Fibroblast of pulmonary artery (primary cell): ENCODE results near the gene DLG5.

Source experiments
- DNase-seq: peaks from one replicate; pipeline ENCODE4 v3.0.0-alpha.2; 2010; ENCODE audit warnings: low read depth
- H3K4me3 ChIP-seq: replicated peaks from 2 replicates; pipeline ENCODE4 v1.5.1; 2011; ENCODE audit warnings: low read depth, mild to moderate bottlenecking, control low read depth, low read length, moderate library complexity
- TF ChIP-seq, protein P1 (sequence below): IDR thresholded peaks from 2 replicates; pipeline ENCODE4 v1.5.1; 2011; ENCODE audit warnings: mild to moderate bottlenecking, control low read depth, low read length, inconsistent platforms; ENCODE audit errors: missing control alignments

Gene DLG5

GRCh38 chr10:77861366-77861765 lies 65.2 kb downstream of the DLG5 start:
- TF ChIP-seq, protein P1, sequence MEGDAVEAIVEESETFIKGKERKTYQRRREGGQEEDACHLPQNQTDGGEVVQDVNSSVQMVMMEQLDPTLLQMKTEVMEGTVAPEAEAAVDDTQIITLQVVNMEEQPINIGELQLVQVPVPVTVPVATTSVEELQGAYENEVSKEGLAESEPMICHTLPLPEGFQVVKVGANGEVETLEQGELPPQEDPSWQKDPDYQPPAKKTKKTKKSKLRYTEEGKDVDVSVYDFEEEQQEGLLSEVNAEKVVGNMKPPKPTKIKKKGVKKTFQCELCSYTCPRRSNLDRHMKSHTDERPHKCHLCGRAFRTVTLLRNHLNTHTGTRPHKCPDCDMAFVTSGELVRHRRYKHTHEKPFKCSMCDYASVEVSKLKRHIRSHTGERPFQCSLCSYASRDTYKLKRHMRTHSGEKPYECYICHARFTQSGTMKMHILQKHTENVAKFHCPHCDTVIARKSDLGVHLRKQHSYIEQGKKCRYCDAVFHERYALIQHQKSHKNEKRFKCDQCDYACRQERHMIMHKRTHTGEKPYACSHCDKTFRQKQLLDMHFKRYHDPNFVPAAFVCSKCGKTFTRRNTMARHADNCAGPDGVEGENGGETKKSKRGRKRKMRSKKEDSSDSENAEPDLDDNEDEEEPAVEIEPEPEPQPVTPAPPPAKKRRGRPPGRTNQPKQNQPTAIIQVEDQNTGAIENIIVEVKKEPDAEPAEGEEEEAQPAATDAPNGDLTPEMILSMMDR, result no peak
- no peak for DNase-seq
- H3K4me3 ChIP-seq, result no peak overlapping the region

DNA sequence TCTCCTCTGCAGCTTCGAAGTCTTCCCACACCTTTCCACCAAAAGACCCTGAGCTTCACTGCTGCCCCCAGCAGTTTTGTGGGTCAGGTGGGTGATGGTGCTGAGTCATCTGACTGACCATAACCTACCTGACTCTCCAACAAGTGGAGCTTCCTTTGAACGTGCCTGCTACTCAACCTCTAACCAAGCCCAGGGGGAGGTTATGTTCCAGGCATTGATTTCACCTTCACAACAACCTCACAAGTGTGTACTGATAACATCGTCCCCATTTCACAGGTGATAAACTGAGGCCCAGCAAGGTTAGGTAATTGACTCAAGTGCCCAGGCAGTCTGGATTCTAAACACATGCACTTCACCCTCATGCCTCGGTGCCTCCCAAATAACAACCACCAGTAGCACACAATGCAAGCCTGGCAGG lies 66.7 kb downstream of the DLG5 start:
- TF ChIP-seq, protein P1, result no peak
- DNase-seq, result no peak
- no peak overlapping the region for H3K4me3 ChIP-seq

GRCh38 chr10:77859200-77859864 lies 67.2 kb downstream of the DLG5 start:
- DNase-seq, result no peak
- no peak overlapping the region for H3K4me3 ChIP-seq
- TF ChIP-seq, protein P1, result no peak

- H3K4me3 ChIP-seq, result no peak overlapping the region
- TF ChIP-seq, protein P1, result no peak
- no peak for DNase-seq
Measured at GRCh38 chr10:77857272-77857671, 69.3 kb downstream of the DLG5 start.

GRCh38 chr10:77856566-77856965 lies 70.0 kb downstream of the DLG5 start:
- no peak for DNase-seq
- H3K4me3 ChIP-seq, result no peak overlapping the region
- TF ChIP-seq, protein P1, result no peak

DNA sequence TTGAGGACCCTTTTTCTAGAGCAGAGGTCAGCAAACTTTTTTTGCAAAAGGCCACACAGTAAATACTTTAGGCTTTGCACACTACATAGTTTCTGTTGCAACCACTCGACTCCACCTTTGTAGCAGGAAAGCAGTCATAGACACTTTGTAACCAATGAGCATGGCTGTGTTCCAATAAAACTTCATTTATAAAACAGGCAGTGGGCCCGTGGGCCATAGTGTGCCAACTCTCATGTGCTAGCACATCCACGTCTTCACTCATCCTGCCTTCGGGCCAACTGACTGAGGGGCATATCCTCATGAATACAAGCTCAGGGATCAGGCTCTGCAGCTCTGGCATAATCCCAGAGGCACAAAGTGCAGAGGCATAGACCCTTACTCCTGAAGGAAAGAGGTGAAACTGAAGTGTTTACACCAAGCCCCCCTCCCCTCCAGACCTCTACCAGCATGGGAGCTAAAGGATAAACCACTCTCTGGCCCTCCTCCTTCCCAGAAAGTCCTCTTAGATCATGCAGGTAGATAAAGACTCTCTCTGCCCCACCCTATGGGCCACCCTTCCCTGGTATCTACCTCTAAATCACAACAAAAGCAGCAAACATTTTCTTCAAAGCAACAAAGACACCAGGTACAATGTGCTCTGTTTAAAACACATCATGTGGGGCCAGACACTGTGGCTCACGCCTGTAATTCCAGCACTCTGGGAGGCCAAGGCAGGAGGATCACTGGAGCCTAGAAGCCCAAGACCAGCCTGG lies 71.0 kb downstream of the DLG5 start:
- TF ChIP-seq, protein P1, result no peak
- no peak for DNase-seq
- H3K4me3 ChIP-seq, result no peak overlapping the region

- H3K4me3 ChIP-seq, result no peak overlapping the region
- no peak for DNase-seq
- TF ChIP-seq, protein P1, result no peak
Measured at GRCh38 chr10:77854115-77854514, 72.4 kb downstream of the DLG5 start.
